C4-2B (cell line): ENCODE data around the gene PDCD7.

Experiments
- ZFX ChIP-seq: fragments of 450-650 bp; IDR thresholded peaks from 2 replicates; pipeline ENCODE4 v1.6.1; 2017
- TF ChIP-seq, protein P1 (sequence below): fragments of 450-650 bp; conservative IDR thresholded peaks from 2 replicates; pipeline ENCODE4 v1.5.1; 2017; ENCODE audit warnings: mild to moderate bottlenecking

DNA sequence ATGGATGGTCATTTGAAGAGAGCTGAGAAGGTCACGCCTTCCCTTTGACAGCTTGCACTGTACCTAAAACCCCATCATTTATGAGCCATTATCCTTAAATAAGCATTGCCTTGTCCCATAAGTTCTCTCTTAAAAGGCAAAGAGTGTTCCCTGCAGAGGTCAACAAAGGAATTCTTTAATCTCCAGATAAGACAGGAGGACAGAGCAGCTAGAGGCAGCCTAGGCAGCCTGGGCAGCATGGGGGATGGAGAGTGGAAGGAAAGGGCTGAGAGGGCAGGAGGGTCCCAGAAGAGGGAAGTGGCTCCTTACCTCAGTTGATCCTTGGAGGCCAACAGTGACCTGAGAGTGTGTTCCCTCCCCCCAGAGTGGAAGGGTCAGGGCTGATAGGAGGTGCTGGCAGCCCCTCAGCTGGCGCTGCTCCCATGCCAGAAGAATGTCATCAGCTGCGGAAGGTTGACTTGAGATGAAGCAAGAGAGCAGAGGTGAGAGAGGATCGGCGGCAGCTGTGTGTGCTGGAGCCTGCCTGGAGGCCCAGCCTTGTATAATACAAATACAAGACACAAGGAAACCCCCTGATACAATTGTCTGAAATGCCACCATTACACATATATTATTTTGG is 44.3 kb downstream of the PDCD7 start:
- TF ChIP-seq, protein P1, sequence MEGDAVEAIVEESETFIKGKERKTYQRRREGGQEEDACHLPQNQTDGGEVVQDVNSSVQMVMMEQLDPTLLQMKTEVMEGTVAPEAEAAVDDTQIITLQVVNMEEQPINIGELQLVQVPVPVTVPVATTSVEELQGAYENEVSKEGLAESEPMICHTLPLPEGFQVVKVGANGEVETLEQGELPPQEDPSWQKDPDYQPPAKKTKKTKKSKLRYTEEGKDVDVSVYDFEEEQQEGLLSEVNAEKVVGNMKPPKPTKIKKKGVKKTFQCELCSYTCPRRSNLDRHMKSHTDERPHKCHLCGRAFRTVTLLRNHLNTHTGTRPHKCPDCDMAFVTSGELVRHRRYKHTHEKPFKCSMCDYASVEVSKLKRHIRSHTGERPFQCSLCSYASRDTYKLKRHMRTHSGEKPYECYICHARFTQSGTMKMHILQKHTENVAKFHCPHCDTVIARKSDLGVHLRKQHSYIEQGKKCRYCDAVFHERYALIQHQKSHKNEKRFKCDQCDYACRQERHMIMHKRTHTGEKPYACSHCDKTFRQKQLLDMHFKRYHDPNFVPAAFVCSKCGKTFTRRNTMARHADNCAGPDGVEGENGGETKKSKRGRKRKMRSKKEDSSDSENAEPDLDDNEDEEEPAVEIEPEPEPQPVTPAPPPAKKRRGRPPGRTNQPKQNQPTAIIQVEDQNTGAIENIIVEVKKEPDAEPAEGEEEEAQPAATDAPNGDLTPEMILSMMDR = no peak
- no peak for TF ChIP-seq ZFX
